HepG2 (cell line): Measurements from ENCODE around the gene C14orf93. TPM values are rescaled to one million over a fixed set of nuclear protein-coding genes. Genes with fewer than 3 reads are reported as not detected.

ENCODE experiments used
- CBFB ChIP-seq: sonication (generic); formaldehyde crosslinking; IDR thresholded peaks from 2 replicates; pipeline ENCODE4 v1.4.0; 2020; ENCODE audit warnings: missing genetic modification reagents
- CHCHD3 ChIP-seq: sonication (generic); formaldehyde crosslinking; IDR thresholded peaks from 2 replicates; pipeline ENCODE4 v1.8.0; 2022; ENCODE audit warnings: mild to moderate bottlenecking, missing genetic modification reagents, moderate library complexity
- CSRNP2 ChIP-seq: sonication (generic); formaldehyde crosslinking; conservative IDR thresholded peaks from 2 replicates; pipeline ENCODE4 v1.8.0; 2022; ENCODE audit warnings: low read depth, missing genetic modification reagents
- ETV6 ChIP-seq: sonication (generic); formaldehyde crosslinking; conservative IDR thresholded peaks from 2 replicates; pipeline ENCODE4 v1.4.0; 2020; ENCODE audit warnings: missing genetic modification reagents
- PRDM15 ChIP-seq: sonication (generic); formaldehyde crosslinking; IDR thresholded peaks from 2 replicates; pipeline ENCODE4 v1.4.0; 2020; ENCODE audit warnings: missing genetic modification reagents
- PTBP1 ChIP-seq: fragments of 200-400 bp; formaldehyde crosslinking; IDR thresholded peaks from 2 replicates; pipeline ENCODE4 v1.6.1; 2018; ENCODE audit warnings: low read length, low read depth; ENCODE audit not compliant: poor library complexity, severe bottlenecking
- RNF2 ChIP-seq: fragments of 450-650 bp; conservative IDR thresholded peaks from 2 replicates; pipeline ENCODE4 v1.6.1; 2016; ENCODE audit warnings: low read depth
- SMC3 ChIP-seq: IDR thresholded peaks from 2 replicates; pipeline ENCODE4 v1.6.1; 2011; ENCODE audit warnings: low read length, improper control_type of control experiment
- TBX2 ChIP-seq: sonication (generic); formaldehyde crosslinking; IDR thresholded peaks from 2 replicates; pipeline ENCODE4 v1.5.0; 2020; ENCODE audit warnings: missing genetic modification reagents, mild to moderate bottlenecking, borderline replicate concordance
- XBP1 ChIP-seq: sonication (generic); formaldehyde crosslinking; IDR thresholded peaks from 2 replicates; pipeline ENCODE4 v1.5.0; 2020; ENCODE audit warnings: missing genetic modification reagents
- YEATS2 ChIP-seq: sonication (generic); formaldehyde crosslinking; IDR thresholded peaks from 2 replicates; pipeline ENCODE4 v1.4.0; 2020; ENCODE audit warnings: missing genetic modification reagents, borderline replicate concordance
- ZC3H4 ChIP-seq: sonication (generic); formaldehyde crosslinking; IDR thresholded peaks from 2 replicates; pipeline ENCODE4 v1.4.0; 2020; ENCODE audit warnings: missing genetic modification reagents, borderline replicate concordance
- ZFP36L1 ChIP-seq: sonication (generic); formaldehyde crosslinking; IDR thresholded peaks from 2 replicates; pipeline ENCODE4 v1.8.0; 2022; ENCODE audit warnings: mild to moderate bottlenecking, missing genetic modification reagents, moderate library complexity
- ZMAT3 ChIP-seq: sonication (generic); formaldehyde crosslinking; conservative IDR thresholded peaks from 2 replicates; pipeline ENCODE4 v1.7.0; 2021; ENCODE audit warnings: missing genetic modification reagents
- ZNF446 ChIP-seq: sonication (generic); formaldehyde crosslinking; IDR thresholded peaks from 2 replicates; pipeline ENCODE4 v1.5.0; 2020; ENCODE audit warnings: mild to moderate bottlenecking, missing genetic modification reagents
- ZNF451 ChIP-seq: sonication (generic); formaldehyde crosslinking; IDR thresholded peaks from 2 replicates; pipeline ENCODE4 v1.5.0; 2020; ENCODE audit warnings: mild to moderate bottlenecking, missing genetic modification reagents
- ZNF644 ChIP-seq: IDR thresholded peaks from 2 replicates; pipeline ENCODE4 v1.6.1; 2016; ENCODE audit warnings: low read depth
- polyA plus RNA-seq, 8 experiments: library from polyadenylated mRNA; depleted of rRNA in 3 of 8; stranded (reverse) in 7 of 8; unstranded in 1 of 8; fragments of >200 nt; fragmentation: Illumina TruSeq in 4 of 8; extraction: Trizol in 4 of 8; gene quantifications; 2 replicates each; pipeline versions ENCODE4 v1.2.1 to v1.2.3, GENCODE V29; 2011 to 2016; ENCODE audit warnings: low read depth in 4 of 8, missing spikeins in 1 of 8, mixed read lengths in 1 of 8; ENCODE audit not compliant: insufficient read depth in 1 of 8
- total RNA-seq, 5 experiments: library from RNA; depleted of rRNA; stranded (reverse); fragments of >200 nt; fragmentation: Illumina TruSeq; extraction: Trizol; gene quantifications; 2 replicates each; pipeline ENCODE4 v1.2.3, GENCODE V29; 2016; ENCODE audit warnings: low read depth in 1 of 5
- TF ChIP-seq, protein P1 (sequence below): sonication (generic); formaldehyde crosslinking; IDR thresholded peaks from 2 replicates; pipeline ENCODE4 v1.4.0; 2020; ENCODE audit warnings: mild to moderate bottlenecking, missing genetic modification reagents
- TF ChIP-seq, protein P2 (sequence below): sonication (generic); formaldehyde crosslinking; IDR thresholded peaks from 2 replicates; pipeline ENCODE4 v1.5.0; 2020; ENCODE audit warnings: missing genetic modification reagents
- TF ChIP-seq, protein P3 (sequence below): sonication (generic); formaldehyde crosslinking; IDR thresholded peaks from 2 replicates; pipeline ENCODE4; 2020; ENCODE audit warnings: missing genetic modification reagents, mild to moderate bottlenecking, borderline replicate concordance

The C14orf93 gene
- total and polyA plus RNA-seq, 2 of the 13 experiments (the other 11 are each of a cell fraction or from before 2014, with no cell fraction given) = 11.4 to 22.5 TPM

DNA sequence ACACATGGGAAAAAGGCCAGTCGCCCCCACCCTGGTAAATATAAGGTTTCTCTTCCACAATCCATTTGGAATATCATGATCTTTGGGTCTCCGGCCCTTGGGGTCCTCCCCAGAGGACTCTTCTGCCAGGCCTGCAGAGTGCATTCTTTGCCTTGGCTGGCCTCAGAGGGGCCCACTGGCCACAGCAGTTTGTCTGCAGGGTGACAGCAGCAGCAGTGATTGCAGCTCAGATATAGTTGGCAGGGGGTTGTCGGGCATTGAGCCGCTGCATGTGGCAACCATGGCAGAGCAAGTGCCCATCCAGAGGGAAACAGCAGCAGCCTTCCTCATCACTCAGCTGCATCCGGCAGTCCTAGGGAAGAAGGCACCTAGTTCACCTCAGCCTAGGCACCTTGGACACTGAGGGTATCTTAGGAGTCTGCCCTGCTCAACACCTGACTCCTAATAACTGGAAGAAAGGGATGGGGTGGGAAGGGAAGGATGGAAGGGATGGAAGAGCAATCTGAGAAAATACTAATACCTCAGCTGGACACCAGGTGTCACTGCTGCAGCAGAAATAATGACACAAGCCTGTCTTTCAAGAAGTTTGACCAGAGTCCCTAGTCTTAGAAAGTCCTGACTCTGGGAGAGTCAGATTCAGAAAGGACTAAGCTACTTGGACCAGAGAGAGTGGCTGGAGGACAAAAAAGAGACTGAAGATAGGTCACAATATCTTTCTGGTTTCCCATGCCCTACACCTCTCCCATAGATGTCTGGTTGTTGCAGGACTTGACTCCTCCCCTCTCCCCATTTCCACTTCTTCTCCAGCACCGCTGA, 36.5 kb downstream of the C14orf93 start (continued):
- no peak for TF ChIP-seq CHCHD3 (CRISPR knock-in tag)
- 0 out of 2 replicates have a peak, but pooled peaks have one; percentile 29 for TF ChIP-seq ETV6 (CRISPR knock-in tag)
- TF ChIP-seq RNF2 = no peak
- no peak for TF ChIP-seq XBP1 (CRISPR knock-in tag)
- TF ChIP-seq CBFB (CRISPR knock-in tag) = peak; percentile 49; the same call in 1 of the 2 replicates
- TF ChIP-seq SMC3 = peak; percentile 98
- TF ChIP-seq, protein P1, sequence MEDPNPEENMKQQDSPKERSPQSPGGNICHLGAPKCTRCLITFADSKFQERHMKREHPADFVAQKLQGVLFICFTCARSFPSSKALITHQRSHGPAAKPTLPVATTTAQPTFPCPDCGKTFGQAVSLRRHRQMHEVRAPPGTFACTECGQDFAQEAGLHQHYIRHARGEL (CRISPR knock-in tag) = no peak
- no peak for TF ChIP-seq CSRNP2 (CRISPR knock-in tag)
- peak; percentile 66; the same call in 1 of the 2 replicates for TF ChIP-seq ZC3H4 (CRISPR knock-in tag)
- no peak; the same call in 1 of the 2 replicates for TF ChIP-seq TBX2
- peak; percentile 71 for TF ChIP-seq YEATS2 (CRISPR knock-in tag)
- no peak for TF ChIP-seq PTBP1
- TF ChIP-seq ZNF644 = no peak
- TF ChIP-seq ZFP36L1 (CRISPR knock-in tag) = no peak
- no peak for TF ChIP-seq ZNF451 (CRISPR knock-in tag)
- no peak for TF ChIP-seq ZNF446 (CRISPR knock-in tag)
- TF ChIP-seq, protein P2, sequence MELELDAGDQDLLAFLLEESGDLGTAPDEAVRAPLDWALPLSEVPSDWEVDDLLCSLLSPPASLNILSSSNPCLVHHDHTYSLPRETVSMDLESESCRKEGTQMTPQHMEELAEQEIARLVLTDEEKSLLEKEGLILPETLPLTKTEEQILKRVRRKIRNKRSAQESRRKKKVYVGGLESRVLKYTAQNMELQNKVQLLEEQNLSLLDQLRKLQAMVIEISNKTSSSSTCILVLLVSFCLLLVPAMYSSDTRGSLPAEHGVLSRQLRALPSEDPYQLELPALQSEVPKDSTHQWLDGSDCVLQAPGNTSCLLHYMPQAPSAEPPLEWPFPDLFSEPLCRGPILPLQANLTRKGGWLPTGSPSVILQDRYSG (CRISPR knock-in tag) = no peak
- TF ChIP-seq, protein P3, sequence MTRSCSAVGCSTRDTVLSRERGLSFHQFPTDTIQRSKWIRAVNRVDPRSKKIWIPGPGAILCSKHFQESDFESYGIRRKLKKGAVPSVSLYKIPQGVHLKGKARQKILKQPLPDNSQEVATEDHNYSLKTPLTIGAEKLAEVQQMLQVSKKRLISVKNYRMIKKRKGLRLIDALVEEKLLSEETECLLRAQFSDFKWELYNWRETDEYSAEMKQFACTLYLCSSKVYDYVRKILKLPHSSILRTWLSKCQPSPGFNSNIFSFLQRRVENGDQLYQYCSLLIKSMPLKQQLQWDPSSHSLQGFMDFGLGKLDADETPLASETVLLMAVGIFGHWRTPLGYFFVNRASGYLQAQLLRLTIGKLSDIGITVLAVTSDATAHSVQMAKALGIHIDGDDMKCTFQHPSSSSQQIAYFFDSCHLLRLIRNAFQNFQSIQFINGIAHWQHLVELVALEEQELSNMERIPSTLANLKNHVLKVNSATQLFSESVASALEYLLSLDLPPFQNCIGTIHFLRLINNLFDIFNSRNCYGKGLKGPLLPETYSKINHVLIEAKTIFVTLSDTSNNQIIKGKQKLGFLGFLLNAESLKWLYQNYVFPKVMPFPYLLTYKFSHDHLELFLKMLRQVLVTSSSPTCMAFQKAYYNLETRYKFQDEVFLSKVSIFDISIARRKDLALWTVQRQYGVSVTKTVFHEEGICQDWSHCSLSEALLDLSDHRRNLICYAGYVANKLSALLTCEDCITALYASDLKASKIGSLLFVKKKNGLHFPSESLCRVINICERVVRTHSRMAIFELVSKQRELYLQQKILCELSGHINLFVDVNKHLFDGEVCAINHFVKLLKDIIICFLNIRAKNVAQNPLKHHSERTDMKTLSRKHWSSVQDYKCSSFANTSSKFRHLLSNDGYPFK (CRISPR knock-in tag) = 0 out of 2 replicates have a peak, but pooled peaks have one; percentile 25
- TF ChIP-seq PRDM15 (CRISPR knock-in tag) = no peak
- TF ChIP-seq ZMAT3 (CRISPR knock-in tag) = no peak
